ENCODE data around the gene PICK1.

DNA sequence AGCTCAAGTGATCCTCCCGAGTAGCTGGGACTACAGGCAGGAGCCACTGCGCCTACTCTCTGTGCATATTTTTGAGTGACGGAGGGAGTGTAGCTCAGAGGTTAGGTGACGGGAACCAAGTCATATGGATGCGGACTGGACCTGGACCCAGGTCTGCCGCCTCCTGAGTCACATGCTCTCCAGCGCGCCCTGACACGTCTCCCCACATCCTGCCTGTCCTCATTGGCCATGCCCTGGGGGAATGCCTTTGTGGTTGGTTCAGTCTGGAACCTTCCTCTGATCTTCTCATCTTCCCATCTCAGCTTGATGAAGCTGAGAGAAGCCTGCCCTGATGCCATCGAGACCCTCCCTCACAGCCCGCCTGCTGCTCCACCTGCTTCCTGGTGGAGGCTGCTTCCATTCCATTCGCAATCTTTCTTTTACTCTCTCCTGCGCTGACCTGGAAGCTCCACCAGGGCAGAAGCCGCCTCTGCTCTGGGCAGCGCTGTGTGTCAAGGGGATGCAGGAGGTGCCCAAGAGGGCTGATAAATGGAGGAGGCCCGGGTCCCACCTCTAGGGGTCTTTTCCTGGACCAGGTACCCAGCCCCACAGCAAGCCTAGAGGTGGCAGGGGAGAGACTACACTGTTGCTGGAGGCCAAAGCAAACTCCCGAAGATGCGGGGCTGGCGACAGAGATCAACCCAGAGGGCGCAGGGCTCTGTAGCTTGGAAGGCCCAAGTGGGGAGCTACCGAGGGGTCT, 67.2 kb downstream of the PICK1 start:
- TF ChIP-seq YY1 (IDR thresholded peaks at IDR 0.05; ENCODE audit: insufficient read depth, insufficient read length) (no peak), ZNF274 (IDR thresholded peaks at IDR 0.05; ENCODE audit: low read depth, low read length) (no peak)
